Right ventricle myocardium inferior (tissue), 1 donor: ENCODE measurements around the gene ZNF761. TPM values are rescaled to one million over a fixed set of nuclear protein-coding genes. Genes with fewer than 3 reads are reported as not detected.
"Not testable (repeated sequence)": the region's sequence is repeated elsewhere in the genome, so short reads cannot be mapped to it uniquely, and the experiment has no call there.

ENCODE experiments used
- ATAC-seq: fragments of 200-7000 bp; cut with Tn5 transposase; one replicate; pipeline ENCODE4 v1.9.1; 2020; ENCODE audit warnings: mild to moderate bottlenecking, moderate library complexity
- DNase-seq: peaks from one replicate; pipeline ENCODE4 v3.0.0; 2021; ENCODE audit errors: missing footprints
- intact Hi-C: fragments of 100-400 bp; cut with DNase I; formaldehyde crosslinking; loops from one replicate; pipeline ENCODE4 v1.11.0; 2022
- total RNA-seq: library from RNA; stranded (reverse); fragmentation: NEBNext Ultra II Directional; extraction: Animal tissue kit (Norgen Biotek cat#: 25700); gene quantifications from one replicate; pipeline ENCODE4 v1.2.1, GENCODE V29; 2021
- donor health status: DM: no; HTN: yes; CAD: no; lungs with severe emphysema.

The ZNF761 gene
- total RNA-seq, 1 donor from 2014 or later, result 3.8 TPM

DNA sequence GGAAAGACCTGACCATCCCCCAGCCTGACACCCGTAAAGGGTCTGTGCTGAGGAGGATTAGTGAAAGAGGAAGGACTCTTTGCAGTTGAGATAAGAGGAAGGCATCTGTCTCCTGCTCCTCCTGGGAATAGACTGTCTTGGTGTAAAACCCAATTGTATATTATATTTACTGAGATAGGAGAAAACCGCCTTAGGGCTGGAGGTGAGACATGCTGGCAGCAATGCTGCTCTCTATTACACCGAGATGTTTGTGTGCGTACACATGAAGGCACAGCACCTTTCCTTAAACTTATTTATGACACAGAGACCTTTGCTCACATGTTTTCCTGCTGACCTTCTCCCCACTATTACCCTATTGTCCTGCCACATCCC, 66.2 kb downstream of the ZNF761 start:
- ATAC-seq, DNase-seq, intact Hi-C loops: not testable (repeated sequence)

GRCh38 chr19:53503151-53503550, 71.4 kb downstream of the ZNF761 start:
- intact Hi-C loops, ATAC-seq, DNase-seq: not testable (repeated sequence)

- not testable (repeated sequence) for DNase-seq
- ATAC-seq, result peak; percentile 50
Observed at GRCh38 chr19:53503671-53504364, 72.0 kb downstream of the ZNF761 start.

GRCh38 chr19:53504365-53504703, 72.5 kb downstream of the ZNF761 start:
- DNase-seq, intact Hi-C loops: not testable (repeated sequence)
- ATAC-seq, result peak; percentile 42

More at GRCh38 chr19:53503671-53504364, 72.0 kb downstream of the ZNF761 start:
- intact Hi-C loops, result not testable (repeated sequence)

DNA sequence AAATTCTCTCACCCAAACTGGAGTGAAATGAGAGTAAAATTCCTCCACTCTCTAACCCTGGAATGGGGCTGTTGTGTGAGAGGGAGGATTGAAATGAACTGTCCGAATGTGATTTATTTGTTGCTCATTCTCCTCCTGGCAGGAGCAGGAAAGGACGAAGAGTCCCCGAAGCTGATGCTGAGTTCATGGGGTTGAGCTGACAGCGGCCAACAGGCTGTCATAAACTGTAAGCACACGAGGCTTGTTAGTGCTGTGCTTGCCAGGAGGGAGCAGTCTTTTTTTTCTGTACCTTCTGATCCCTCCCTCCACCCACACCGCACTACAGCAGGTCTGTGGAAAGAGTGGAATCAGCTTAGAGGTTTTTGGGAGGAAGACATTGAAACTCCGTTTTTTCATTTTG, 73.1 kb downstream of the ZNF761 start:
- DNase-seq (no peak), ATAC-seq (no peak)
- intact Hi-C loops, result no loop called here

DNA sequence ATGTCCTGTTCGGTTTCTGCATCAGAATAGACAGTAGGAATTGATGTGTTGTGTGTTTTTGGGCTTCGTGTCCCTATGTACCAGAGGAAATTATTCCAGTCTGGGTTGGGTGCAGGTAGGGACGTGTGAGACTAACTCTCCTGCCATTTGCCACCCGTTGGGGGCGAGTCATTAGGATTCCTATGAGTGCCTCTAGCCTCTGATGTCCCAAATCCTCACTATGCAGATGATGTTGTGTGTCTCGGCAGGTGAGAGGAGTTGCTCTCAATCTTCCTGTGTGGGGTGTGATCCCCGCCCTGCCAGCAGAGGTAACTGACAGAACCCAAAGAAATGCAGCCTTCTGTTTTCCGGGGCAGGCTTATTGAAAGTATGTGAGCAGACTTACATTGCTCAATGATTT, 74.9 kb downstream of the ZNF761 start:
- ATAC-seq (no peak), DNase-seq (no peak)
- intact Hi-C loops, result no loop called here

Other genes starting within 250 kb of the ZNF761 start
- 0.73 TPM for gene ZNF665, start 238.6 kb upstream of the ZNF761 start, total RNA-seq
- 20.1 TPM for gene ZNF677, start 177.1 kb upstream of the ZNF761 start, total RNA-seq
- gene VN1R2, start 173.7 kb upstream of the ZNF761 start, total RNA-seq, result not detected
- not detected for gene VN1R4, start 164.3 kb upstream of the ZNF761 start, total RNA-seq
- gene ZNF845, start 98.2 kb upstream of the ZNF761 start, total RNA-seq, result 3.7 TPM
- gene ZNF525, start 66.3 kb upstream of the ZNF761 start, total RNA-seq, result 4.8 TPM
- 4.6 TPM for gene ZNF765, start 36.8 kb upstream of the ZNF761 start, total RNA-seq
- gene ZNF813, start 35.7 kb downstream of the ZNF761 start, total RNA-seq, result 1.1 TPM
- 9.3 TPM for gene ZNF331, start 106.2 kb downstream of the ZNF761 start, total RNA-seq
- gene DPRX, start 200.0 kb downstream of the ZNF761 start, total RNA-seq, result not detected